ENCODE data around the gene PTPRN2. TPM values are rescaled to one million over a fixed set of nuclear protein-coding genes. Genes with fewer than 3 reads are reported as not detected.

PTPRN2 gene
- total and polyA plus RNA-seq, 2 experiments from 2014 or later = 0.28 TPM; not detected in 1

- Histone ChIP-seq H3K9me3 (ENCODE audit: low read depth) (no peaks in the 10 kb centered on the region), H3K27me3 (no peaks in the 10 kb centered on the region), H3K27ac (no peak overlapping the region), H3K4me3 (no peak overlapping the region), H3K36me3 (no peaks in the 10 kb centered on the region), H3K4me1 (ENCODE audit: low read depth) (no peaks in the 10 kb centered on the region)
- no peak for DNase-seq (ENCODE audit: low read depth in 1 of 2, low spot score in 1 of 2)
- TF ChIP-seq, protein P1, sequence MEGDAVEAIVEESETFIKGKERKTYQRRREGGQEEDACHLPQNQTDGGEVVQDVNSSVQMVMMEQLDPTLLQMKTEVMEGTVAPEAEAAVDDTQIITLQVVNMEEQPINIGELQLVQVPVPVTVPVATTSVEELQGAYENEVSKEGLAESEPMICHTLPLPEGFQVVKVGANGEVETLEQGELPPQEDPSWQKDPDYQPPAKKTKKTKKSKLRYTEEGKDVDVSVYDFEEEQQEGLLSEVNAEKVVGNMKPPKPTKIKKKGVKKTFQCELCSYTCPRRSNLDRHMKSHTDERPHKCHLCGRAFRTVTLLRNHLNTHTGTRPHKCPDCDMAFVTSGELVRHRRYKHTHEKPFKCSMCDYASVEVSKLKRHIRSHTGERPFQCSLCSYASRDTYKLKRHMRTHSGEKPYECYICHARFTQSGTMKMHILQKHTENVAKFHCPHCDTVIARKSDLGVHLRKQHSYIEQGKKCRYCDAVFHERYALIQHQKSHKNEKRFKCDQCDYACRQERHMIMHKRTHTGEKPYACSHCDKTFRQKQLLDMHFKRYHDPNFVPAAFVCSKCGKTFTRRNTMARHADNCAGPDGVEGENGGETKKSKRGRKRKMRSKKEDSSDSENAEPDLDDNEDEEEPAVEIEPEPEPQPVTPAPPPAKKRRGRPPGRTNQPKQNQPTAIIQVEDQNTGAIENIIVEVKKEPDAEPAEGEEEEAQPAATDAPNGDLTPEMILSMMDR (IDR thresholded peaks at IDR 0.05; ENCODE audit: low read depth, low read length) = no peak
Measured at GRCh38 chr7:157945401-157945800, 642.2 kb downstream of the PTPRN2 start.

DNA sequence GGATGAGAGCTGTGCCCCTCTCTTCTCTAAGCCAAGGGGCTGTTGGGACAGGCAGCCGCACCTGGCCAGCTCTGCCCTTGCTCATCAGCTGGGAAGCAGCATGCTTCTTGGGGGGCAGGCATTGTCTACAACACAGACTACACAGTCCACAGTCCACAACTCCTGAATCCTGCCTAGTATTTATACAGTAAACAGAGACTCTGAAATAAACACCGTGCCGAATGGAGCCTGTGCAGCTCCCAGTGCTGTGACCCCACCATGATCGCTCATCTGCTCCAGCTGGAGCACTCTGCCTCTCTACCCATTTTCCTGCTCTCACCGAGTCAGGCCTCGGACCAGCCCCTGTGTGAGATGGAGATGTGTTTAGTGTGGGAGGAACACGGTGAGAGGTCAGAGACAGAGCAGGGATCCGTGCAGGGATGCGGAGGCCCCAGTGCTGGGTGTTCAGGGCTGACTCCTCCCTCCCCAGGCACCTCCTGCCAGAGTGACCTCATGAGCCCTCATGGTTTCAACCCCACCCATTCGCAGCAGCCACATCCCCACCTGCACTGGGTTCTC is 642.8 kb downstream of the PTPRN2 start:
- no peaks in the 10 kb centered on the region for H3K9me3 ChIP-seq (ENCODE audit: low read depth)
- no peak overlapping the region for H3K4me3 ChIP-seq
- no peak overlapping the region for H3K27ac ChIP-seq
- no peaks in the 10 kb centered on the region for H3K36me3 ChIP-seq
- no peaks in the 10 kb centered on the region for H3K27me3 ChIP-seq
- no peaks in the 10 kb centered on the region for H3K4me1 ChIP-seq (ENCODE audit: low read depth)
- no peak for DNase-seq (ENCODE audit: low read depth in 1 of 2, low spot score in 1 of 2)
- TF ChIP-seq, protein P1 (IDR thresholded peaks at IDR 0.05; ENCODE audit: low read depth, low read length) = no peak

GRCh38 chr7:157944051-157944450 is 643.6 kb downstream of the PTPRN2 start:
- Histone ChIP-seq H3K4me1 (ENCODE audit: low read depth) (no peaks in the 10 kb centered on the region), H3K36me3 (no peaks in the 10 kb centered on the region), H3K4me3 (no peak overlapping the region), H3K9me3 (ENCODE audit: low read depth) (no peaks in the 10 kb centered on the region), H3K27ac (no peak overlapping the region), H3K27me3 (no peaks in the 10 kb centered on the region)
- TF ChIP-seq, protein P1 (IDR thresholded peaks at IDR 0.05; ENCODE audit: low read depth, low read length) = no peak
- DNase-seq (ENCODE audit: low read depth in 1 of 2, low spot score in 1 of 2) = no peak

DNA sequence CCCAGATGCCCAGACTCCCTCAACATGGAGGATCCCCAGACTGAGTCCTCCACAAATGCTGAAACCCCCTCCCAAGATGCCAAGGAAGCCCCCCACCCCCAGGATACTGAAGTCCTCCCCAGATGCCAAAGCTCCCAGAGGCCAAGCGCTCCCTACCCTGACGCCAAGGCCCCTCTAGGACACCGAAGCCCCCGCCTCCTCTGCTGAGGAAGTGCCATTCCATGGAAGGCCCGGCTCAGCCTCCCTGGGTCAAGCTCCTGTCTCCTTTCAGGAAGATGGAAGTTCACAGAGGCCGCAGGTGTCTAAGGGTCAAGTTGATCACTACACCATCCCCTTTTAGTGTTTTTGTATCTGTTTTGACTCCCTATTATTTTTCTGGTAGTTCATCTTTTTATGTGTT is 644.1 kb downstream of the PTPRN2 start:
- TF ChIP-seq, protein P1 (IDR thresholded peaks at IDR 0.05; ENCODE audit: low read depth, low read length) = no peak
- Histone ChIP-seq H3K9me3 (ENCODE audit: low read depth) (no peaks in the 10 kb centered on the region), H3K27me3 (no peaks in the 10 kb centered on the region), H3K27ac (no peak overlapping the region), H3K4me1 (ENCODE audit: low read depth) (no peaks in the 10 kb centered on the region), H3K36me3 (no peaks in the 10 kb centered on the region), H3K4me3 (no peak overlapping the region)
- no peak for DNase-seq (ENCODE audit: low read depth in 1 of 2, low spot score in 1 of 2)

GRCh38 chr7:157941210-157941609 is 646.4 kb downstream of the PTPRN2 start:
- H3K36me3 ChIP-seq = no peaks in the 10 kb centered on the region
- H3K9me3 ChIP-seq (ENCODE audit: low read depth) = no peaks in the 10 kb centered on the region
- H3K27me3 ChIP-seq = no peaks in the 10 kb centered on the region
- H3K27ac ChIP-seq = no peak overlapping the region
- DNase-seq (ENCODE audit: low read depth in 1 of 2, low spot score in 1 of 2) = no peak
- no peaks in the 10 kb centered on the region for H3K4me1 ChIP-seq (ENCODE audit: low read depth)
- TF ChIP-seq, protein P1 (IDR thresholded peaks at IDR 0.05; ENCODE audit: low read depth, low read length) = no peak
- H3K4me3 ChIP-seq = no peak overlapping the region

All from cardiac muscle cell (in vitro differentiated cells and primary cell).